ENCODE results near the gene ZC3H18. TPM values are rescaled to one million over a fixed set of nuclear protein-coding genes. Genes with fewer than 3 reads are reported as not detected.

ZC3H18 gene
- total RNA-seq, 1 experiment from 2014 or later: 57.8 TPM

- peaks cover 19 to 37% of the 10 kb centered on the region in 2 experiments; a peak in 3 of 4 replicates for H3K36me3 ChIP-seq (ENCODE audit: control insufficient read depth in 1 of 2, insufficient read depth in 2 of 2, low read length in 2 of 2)
- DNase-seq (ENCODE audit: low read depth, low spot score): no peak
- ChIA-PET POLR2A (no interaction called here), CTCF (no interaction called here), RAD21 (ENCODE audit: low non-redundant PET in 1 of 2, low total read pairs in 2 of 2, uncharacterized antibody in 2 of 2, unreplicated experiment in 2 of 2) (no interaction called here)
- no peak for ATAC-seq
- H3K79me2 ChIP-seq (ENCODE audit: insufficient read depth, low read length): peaks cover 85% of the 10 kb centered on the region
- no peaks in the 10 kb centered on the region for H3K4me1 ChIP-seq (ENCODE audit: control insufficient read depth in 1 of 2, insufficient read depth in 2 of 2, low read length in 2 of 2)
- peaks cover 9% of the 10 kb centered on the region; the same call in 1 of the 2 replicates for H4K20me1 ChIP-seq (ENCODE audit: insufficient read depth)
- H3K4me3 ChIP-seq (replicated peaks in 1 of 2; ENCODE audit: low read depth in 1 of 2, low read length in 2 of 2): no peak overlapping the region
- H3K9me3 ChIP-seq (ENCODE audit: control insufficient read depth in 1 of 2, insufficient read depth in 1 of 2, low read depth in 1 of 2, low read length in 2 of 2): no peaks in the 10 kb centered on the region
- no peak for TF ChIP-seq EZH2 (IDR thresholded peaks at IDR 0.05)
- TF ChIP-seq CEBPB (IDR thresholded peaks at IDR 0.05; ENCODE audit: low read depth): no peak
- TF ChIP-seq SIN3A (IDR thresholded peaks at IDR 0.05; ENCODE audit: low read depth): no peak
- no peak for TF ChIP-seq JUND (IDR thresholded peaks at IDR 0.05)
- no peak for TF ChIP-seq TCF7L2 (IDR thresholded peaks at IDR 0.05; ENCODE audit: borderline replicate concordance, extremely low read depth, insufficient read depth, insufficient read length)
- no peak for TF ChIP-seq YY1 (IDR thresholded peaks at IDR 0.05; ENCODE audit: extremely low read depth, insufficient replicate concordance, low read depth, low read length)
- TF ChIP-seq SRF (IDR thresholded peaks at IDR 0.05; ENCODE audit: low read depth): no peak
- TF ChIP-seq POLR2A (IDR thresholded peaks at IDR 0.05; ENCODE audit: borderline replicate concordance, extremely low read depth, insufficient read depth, insufficient read length): no peak
- no peak for TF ChIP-seq RAD21 (IDR thresholded peaks at IDR 0.05; ENCODE audit: low read depth)
- TF ChIP-seq, protein P1, sequence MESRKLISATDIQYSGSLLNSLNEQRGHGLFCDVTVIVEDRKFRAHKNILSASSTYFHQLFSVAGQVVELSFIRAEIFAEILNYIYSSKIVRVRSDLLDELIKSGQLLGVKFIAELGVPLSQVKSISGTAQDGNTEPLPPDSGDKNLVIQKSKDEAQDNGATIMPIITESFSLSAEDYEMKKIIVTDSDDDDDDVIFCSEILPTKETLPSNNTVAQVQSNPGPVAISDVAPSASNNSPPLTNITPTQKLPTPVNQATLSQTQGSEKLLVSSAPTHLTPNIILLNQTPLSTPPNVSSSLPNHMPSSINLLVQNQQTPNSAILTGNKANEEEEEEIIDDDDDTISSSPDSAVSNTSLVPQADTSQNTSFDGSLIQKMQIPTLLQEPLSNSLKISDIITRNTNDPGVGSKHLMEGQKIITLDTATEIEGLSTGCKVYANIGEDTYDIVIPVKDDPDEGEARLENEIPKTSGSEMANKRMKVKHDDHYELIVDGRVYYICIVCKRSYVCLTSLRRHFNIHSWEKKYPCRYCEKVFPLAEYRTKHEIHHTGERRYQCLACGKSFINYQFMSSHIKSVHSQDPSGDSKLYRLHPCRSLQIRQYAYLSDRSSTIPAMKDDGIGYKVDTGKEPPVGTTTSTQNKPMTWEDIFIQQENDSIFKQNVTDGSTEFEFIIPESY (IDR thresholded peaks at IDR 0.05; ENCODE audit: extremely low read depth, insufficient replicate concordance, low read length): no peak
- TF ChIP-seq SP1 (IDR thresholded peaks at IDR 0.05; ENCODE audit: low read depth): no peak
- TF ChIP-seq MAX (IDR thresholded peaks at IDR 0.05): no peak
- no peak for TF ChIP-seq EGR1 (IDR thresholded peaks at IDR 0.05; ENCODE audit: low read depth)
- TF ChIP-seq EZH2phosphoT487 (IDR thresholded peaks at IDR 0.05; ENCODE audit: borderline replicate concordance): no peak
- TF ChIP-seq, protein P2, sequence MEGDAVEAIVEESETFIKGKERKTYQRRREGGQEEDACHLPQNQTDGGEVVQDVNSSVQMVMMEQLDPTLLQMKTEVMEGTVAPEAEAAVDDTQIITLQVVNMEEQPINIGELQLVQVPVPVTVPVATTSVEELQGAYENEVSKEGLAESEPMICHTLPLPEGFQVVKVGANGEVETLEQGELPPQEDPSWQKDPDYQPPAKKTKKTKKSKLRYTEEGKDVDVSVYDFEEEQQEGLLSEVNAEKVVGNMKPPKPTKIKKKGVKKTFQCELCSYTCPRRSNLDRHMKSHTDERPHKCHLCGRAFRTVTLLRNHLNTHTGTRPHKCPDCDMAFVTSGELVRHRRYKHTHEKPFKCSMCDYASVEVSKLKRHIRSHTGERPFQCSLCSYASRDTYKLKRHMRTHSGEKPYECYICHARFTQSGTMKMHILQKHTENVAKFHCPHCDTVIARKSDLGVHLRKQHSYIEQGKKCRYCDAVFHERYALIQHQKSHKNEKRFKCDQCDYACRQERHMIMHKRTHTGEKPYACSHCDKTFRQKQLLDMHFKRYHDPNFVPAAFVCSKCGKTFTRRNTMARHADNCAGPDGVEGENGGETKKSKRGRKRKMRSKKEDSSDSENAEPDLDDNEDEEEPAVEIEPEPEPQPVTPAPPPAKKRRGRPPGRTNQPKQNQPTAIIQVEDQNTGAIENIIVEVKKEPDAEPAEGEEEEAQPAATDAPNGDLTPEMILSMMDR (IDR thresholded peaks at IDR 0.05 in 2 of 3, conservative IDR thresholded peaks at IDR 0.05 in 1 of 3; ENCODE audit: borderline replicate concordance in 1 of 3, insufficient read depth in 1 of 3, low read depth in 2 of 3, low read length in 2 of 3): no peak
- BruUV-seq (replicated peaks): no TSS peak
- no peak overlapping the region for H3K4me2 ChIP-seq (ENCODE audit: low read length)
- H3K9me2 ChIP-seq (ENCODE audit: insufficient read depth): no peaks in the 10 kb centered on the region
- intact Hi-C loops (cut with micrococcal nuclease): no loop called here
- no peaks in the 10 kb centered on the region for H3K27me3 ChIP-seq (ENCODE audit: insufficient read depth, low read length)
- no peak overlapping the region for H3K9ac ChIP-seq (ENCODE audit: low read length)
- no peak overlapping the region for H3K27ac ChIP-seq (ENCODE audit: low read depth, low read length)
- no peak overlapping the region for H2AFZ ChIP-seq (ENCODE audit: low read depth, low read length, poor library complexity, severe bottlenecking)
Observed at GRCh38 chr16:88616736-88617135, 46.5 kb downstream of the ZC3H18 start.
